H1 (cell line): ENCODE data around the gene GPNMB. TPM values are rescaled to one million over a fixed set of nuclear protein-coding genes. Genes with fewer than 3 reads are reported as not detected.

Source experiments
- ASH2L ChIP-seq: fragments of 200-600, 300-600 bp; sonication (generic); IDR thresholded peaks from one replicate; pipeline ENCODE4 v1.7.1; 2017; ENCODE audit warnings: low read length
- BACH1 ChIP-seq: IDR thresholded peaks from 2 replicates; pipeline ENCODE4 v1.6.1; 2012; ENCODE audit warnings: low read length, improper control_type of control experiment
- BCL11A ChIP-seq, 2 experiments: IDR thresholded peaks; one replicate each; pipeline ENCODE4 v1.6.1; 2011; ENCODE audit warnings: low read depth in 2 of 2, low read length in 2 of 2, mild to moderate bottlenecking in 2 of 2
- BRCA1 ChIP-seq: IDR thresholded peaks from 2 replicates; pipeline ENCODE4 v1.6.1; 2012; ENCODE audit warnings: low read depth, low read length, improper control_type of control experiment
- CBX5 ChIP-seq: fragments of 300-800, 300-1000 bp; sonication (generic); IDR thresholded peaks from 2 replicates; pipeline ENCODE4 v1.7.1; 2016; ENCODE audit warnings: antibody characterized with exemption, low read length, low read depth
- CEBPB ChIP-seq: IDR thresholded peaks from 2 replicates; pipeline ENCODE4 v1.6.1; 2012; ENCODE audit warnings: low read depth, low read length
- CHD2 ChIP-seq: IDR thresholded peaks from 2 replicates; pipeline ENCODE4 v1.6.1; 2012; ENCODE audit warnings: low read length, improper control_type of control experiment
- CREB1 ChIP-seq: IDR thresholded peaks from 2 replicates; pipeline ENCODE4 v1.6.1; 2012; ENCODE audit warnings: inconsistent platforms
- EZH2 ChIP-seq: fragments of 200-600 bp; sonication (generic); IDR thresholded peaks from 2 replicates; pipeline ENCODE4 v1.7.1; 2012; ENCODE audit warnings: low read depth, mild to moderate bottlenecking, moderate library complexity, low read length, inconsistent platforms; ENCODE audit not compliant: severe bottlenecking
- FOSL1 ChIP-seq: IDR thresholded peaks from 2 replicates; pipeline ENCODE4 v1.6.1; 2011; ENCODE audit warnings: mild to moderate bottlenecking, low read depth, low read length, moderate library complexity; ENCODE audit not compliant: insufficient read depth
- GABPA ChIP-seq: IDR thresholded peaks from 2 replicates; pipeline ENCODE4 v1.6.1; 2011; ENCODE audit warnings: mild to moderate bottlenecking, low read length, moderate library complexity, borderline replicate concordance; ENCODE audit not compliant: insufficient read depth
- JUN ChIP-seq: IDR thresholded peaks from 2 replicates; pipeline ENCODE4 v1.6.1; 2011; ENCODE audit warnings: low read depth, mild to moderate bottlenecking, improper control_type of control experiment, low read length
- JUND ChIP-seq: IDR thresholded peaks from 2 replicates; pipeline ENCODE4 v1.6.1; 2011; ENCODE audit warnings: mild to moderate bottlenecking, improper control_type of control experiment, low read length
- KDM1A ChIP-seq: fragments of 200-600, 300-600 bp; sonication (generic); IDR thresholded peaks from 2 replicates; pipeline ENCODE4 v1.7.1; 2016; ENCODE audit warnings: mild to moderate bottlenecking, low read length, borderline replicate concordance
- MAFK ChIP-seq: IDR thresholded peaks from 2 replicates; pipeline ENCODE4 v1.6.1; 2012; ENCODE audit warnings: low read depth, mild to moderate bottlenecking, improper control_type of control experiment, low read length
- NANOG ChIP-seq: IDR thresholded peaks from 2 replicates; pipeline ENCODE4 v1.6.1; 2011; ENCODE audit warnings: low read length, low read depth, mild to moderate bottlenecking, inconsistent platforms; ENCODE audit not compliant: insufficient read depth, poor library complexity, severe bottlenecking
- POLR2A ChIP-seq, 2 experiments: IDR thresholded peaks; 1 replicate in 1 of 2; 2 replicates in 1 of 2; pipeline ENCODE4 v1.6.1; 2011; ENCODE audit warnings: low read depth in 2 of 2, low read length in 2 of 2, mild to moderate bottlenecking in 2 of 2; ENCODE audit errors: control extremely low read depth in 1 of 2
- RBBP5 ChIP-seq: IDR thresholded peaks from 2 replicates; pipeline ENCODE4 v1.7.1; 2012; ENCODE audit warnings: low read depth, mild to moderate bottlenecking, inconsistent platforms, low read length, moderate library complexity, borderline replicate concordance
- SIN3A ChIP-seq, 2 experiments: IDR thresholded peaks in 1 of 2; conservative IDR thresholded peaks in 1 of 2; 2 replicates each; pipeline ENCODE4 v1.6.1; 2011 to 2012; ENCODE audit warnings: low read length in 2 of 2, improper control_type of control experiment in 1 of 2, low read depth in 1 of 2, mild to moderate bottlenecking in 1 of 2
- SIX5 ChIP-seq: IDR thresholded peaks from 2 replicates; pipeline ENCODE4 v1.6.1; 2011; ENCODE audit warnings: mild to moderate bottlenecking, low read depth, low read length
- SP2 ChIP-seq: IDR thresholded peaks from 2 replicates; pipeline ENCODE4 v1.6.1; 2012; ENCODE audit warnings: mild to moderate bottlenecking, low read length, inconsistent platforms
- SRF ChIP-seq: IDR thresholded peaks from 2 replicates; pipeline ENCODE4 v1.6.1; 2011; ENCODE audit warnings: mild to moderate bottlenecking, low read depth, low read length, moderate library complexity
- TAF1 ChIP-seq: IDR thresholded peaks from 2 replicates; pipeline ENCODE4 v1.6.1; 2011; ENCODE audit warnings: mild to moderate bottlenecking, low read depth, low read length
- polyA plus RNA-seq, 7 experiments: library from polyadenylated mRNA; depleted of rRNA in 3 of 7; stranded (reverse) in 5 of 7; unstranded in 2 of 7; fragments of >200 nt in 5 of 7; fragments of 200-250 nt in 2 of 7; gene quantifications; 1 replicate in 5 of 7; 2 replicates in 1 of 7; 4 replicates in 1 of 7; pipeline versions ENCODE4 v1.2.1 to v1.2.3, GENCODE V29; 2011 to 2013; ENCODE audit warnings: missing spikeins in 2 of 7, mixed read lengths in 2 of 7
- total RNA-seq: library from RNA; stranded (reverse); fragmentation: NEBNext Ultra II Directional; extraction: Animal tissue kit (Norgen Biotek cat#: 25700); gene quantifications from 2 replicates; pipeline ENCODE4 v1.2.1, GENCODE V29; 2021
- TF ChIP-seq, protein P1 (sequence below): IDR thresholded peaks from 2 replicates; pipeline ENCODE4 v1.6.1; 2011; ENCODE audit warnings: low read length, improper control_type of control experiment

GPNMB gene
- total and polyA plus RNA-seq, 2 of the 8 experiments (the other 6 are each of a cell fraction or from before 2014, with no cell fraction given): 1.1 to 1.4 TPM

DNA sequence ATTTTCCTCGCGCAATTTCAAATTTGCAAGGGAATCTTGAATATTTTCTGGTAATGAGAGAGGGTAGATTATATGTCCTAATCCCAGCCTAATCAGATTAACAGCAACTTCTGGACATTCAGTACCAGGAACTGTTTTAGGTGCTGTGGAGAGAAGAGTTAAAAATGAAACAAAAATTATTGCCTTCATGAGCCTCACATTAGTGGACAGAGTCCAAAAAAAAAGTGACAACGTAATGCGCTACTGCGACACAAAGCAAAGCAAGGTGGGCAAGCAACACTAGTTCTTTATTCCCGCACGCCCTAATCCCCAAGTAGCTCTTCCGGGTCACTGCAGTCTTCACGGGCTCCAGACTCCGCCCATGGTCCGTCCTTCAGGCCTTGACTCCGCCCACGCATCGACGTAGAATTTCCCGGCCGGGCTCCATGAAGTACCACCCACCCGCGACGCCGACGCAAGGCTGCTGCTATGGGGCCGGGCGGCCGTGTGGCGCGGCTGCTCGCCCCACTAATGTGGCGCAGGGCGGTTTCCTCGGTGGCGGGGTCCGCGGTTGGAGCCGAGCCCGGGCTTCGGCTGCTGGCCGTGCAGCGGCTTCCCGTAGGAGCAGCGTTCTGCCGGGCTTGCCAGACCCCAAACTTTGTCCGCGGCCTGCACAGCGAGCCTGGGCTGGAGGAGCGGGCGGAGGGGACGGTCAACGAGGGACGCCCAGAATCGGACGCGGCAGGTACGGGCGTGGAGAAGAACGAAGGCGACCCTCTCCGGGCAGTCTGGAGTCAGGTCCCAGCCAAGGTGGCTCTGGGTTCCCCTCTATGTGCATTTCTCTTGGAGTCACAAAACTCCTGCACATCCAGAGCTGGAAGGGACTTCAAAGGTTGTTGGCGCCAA, 52.6 kb downstream of the GPNMB start, which contains the start of gene MALSU1 (continued):
- TF ChIP-seq CBX5: no peak
- no peak for TF ChIP-seq JUND
- TF ChIP-seq SIN3A (conservative IDR thresholded peaks at IDR 0.05 in 1 of 2, IDR thresholded peaks at IDR 0.05 in 1 of 2; ENCODE audit: low read depth in 1 of 2, low read length in 2 of 2): peak; percentile 22 to 90; a peak in 2 of 4 replicates
- peak; percentile 83 for TF ChIP-seq TAF1
- TF ChIP-seq CHD2: peak; percentile 35
- peak; percentile 97 for TF ChIP-seq ASH2L
- TF ChIP-seq NANOG: no peak
- TF ChIP-seq JUN: no peak
- TF ChIP-seq SIX5: no peak
- no peak for TF ChIP-seq FOSL1
- TF ChIP-seq BCL11A (IDR thresholded peaks at IDR 0.05; ENCODE audit: low read depth in 2 of 2, low read length in 2 of 2): no peak
- TF ChIP-seq SRF: 0 out of 2 replicates have a peak, but pooled peaks have one; percentile 27
- peak; percentile 95 for TF ChIP-seq CREB1
- TF ChIP-seq KDM1A: no peak
- TF ChIP-seq MAFK: no peak
- peak; percentile 50; the same call in 1 of the 2 replicates for TF ChIP-seq GABPA
- no peak for TF ChIP-seq BRCA1
- peak; percentile 94; the same call in 1 of the 2 replicates for TF ChIP-seq RBBP5
- peak; percentile 72 for TF ChIP-seq BACH1
- TF ChIP-seq, protein P1, sequence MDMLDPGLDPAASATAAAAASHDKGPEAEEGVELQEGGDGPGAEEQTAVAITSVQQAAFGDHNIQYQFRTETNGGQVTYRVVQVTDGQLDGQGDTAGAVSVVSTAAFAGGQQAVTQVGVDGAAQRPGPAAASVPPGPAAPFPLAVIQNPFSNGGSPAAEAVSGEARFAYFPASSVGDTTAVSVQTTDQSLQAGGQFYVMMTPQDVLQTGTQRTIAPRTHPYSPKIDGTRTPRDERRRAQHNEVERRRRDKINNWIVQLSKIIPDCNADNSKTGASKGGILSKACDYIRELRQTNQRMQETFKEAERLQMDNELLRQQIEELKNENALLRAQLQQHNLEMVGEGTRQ: peak; percentile 12; the same call in 1 of the 2 replicates
- TF ChIP-seq CEBPB: no peak
- peak; percentile 89 to 96 for TF ChIP-seq POLR2A (IDR thresholded peaks at IDR 0.05; ENCODE audit: control extremely low read depth in 1 of 2, low read depth in 2 of 2, low read length in 2 of 2)
- TF ChIP-seq EZH2: no peak
- TF ChIP-seq SP2: no peak
